Adipose tissue (tissue), 3 donors: Measurements from ENCODE around the gene PRDM5. TPM values are rescaled to one million over a fixed set of nuclear protein-coding genes. Genes with fewer than 3 reads are reported as not detected.
"Not testable (repeated sequence)": the region's sequence is repeated elsewhere in the genome, so short reads cannot be mapped to it uniquely, and the experiment has no call there.

Source experiments
- H3K27ac ChIP-seq: one replicate; pipeline ENCODE4 v1.5.1; 2013; ENCODE audit warnings: low read depth, low read length
- WGBS, 3 donors: extraction: QIAGEN DNeasy Blood & Tissue Kit; methylation state at CpG; one replicate each; pipeline ENCODE4 v1.1.7; 2013; 5-methylcytosine and 5-hydroxymethylcytosine counted together
- polyA plus RNA-seq, 3 donors: library from polyadenylated mRNA; stranded (reverse); fragments of 200-250 nt; gene quantifications; one replicate each; pipeline ENCODE4 v1.2.3, GENCODE V29; 2013
- donor health status: healthy with polysubstance abuse.
- donor health status: Bipolar disorder and iron deficiency.
- donor health status: healthy.

The PRDM5 gene
- polyA plus RNA-seq, 3 donors, result 2.0 to 5.1 (median 3.0) TPM

DNA sequence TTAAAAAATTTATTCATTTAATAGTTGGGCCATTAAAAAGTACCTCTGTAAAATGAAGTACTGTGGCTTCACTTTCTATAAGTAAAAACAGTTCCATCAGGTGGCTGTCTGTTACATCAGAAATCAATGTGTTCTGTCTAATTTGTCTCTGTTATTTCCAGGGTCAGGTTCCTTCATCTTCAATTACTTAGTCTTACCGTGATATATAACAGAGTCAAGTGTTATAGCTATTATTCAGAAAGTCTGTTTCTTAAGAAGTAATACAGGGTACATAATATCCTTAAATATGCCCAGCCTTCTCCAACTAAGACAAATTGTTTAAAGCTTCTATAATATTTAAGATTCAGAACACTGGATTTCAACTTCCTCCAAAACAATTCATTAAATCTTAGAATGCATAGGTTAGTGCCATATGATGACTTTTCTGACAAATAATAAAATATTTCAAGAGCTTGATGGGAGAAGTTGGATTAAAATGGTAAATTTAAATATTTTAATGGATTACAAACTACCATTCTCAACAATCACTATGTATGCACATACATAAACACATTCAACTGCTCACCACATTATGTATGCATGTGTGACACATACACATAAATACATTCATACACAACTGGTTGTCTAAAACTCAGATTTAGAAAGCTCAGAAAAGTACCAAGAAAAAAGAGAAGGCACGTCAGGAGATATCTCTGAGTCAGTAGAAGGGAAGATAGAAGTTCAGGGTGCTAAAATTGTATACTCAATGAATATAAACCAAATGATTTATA is 268.5 kb downstream of the PRDM5 start:
- WGBS, 3 donors, result 83 to 88% (median 86%) methylated on average over 2 of the region's 2 CpGs
- H3K27ac ChIP-seq, result no peak overlapping the region

DNA sequence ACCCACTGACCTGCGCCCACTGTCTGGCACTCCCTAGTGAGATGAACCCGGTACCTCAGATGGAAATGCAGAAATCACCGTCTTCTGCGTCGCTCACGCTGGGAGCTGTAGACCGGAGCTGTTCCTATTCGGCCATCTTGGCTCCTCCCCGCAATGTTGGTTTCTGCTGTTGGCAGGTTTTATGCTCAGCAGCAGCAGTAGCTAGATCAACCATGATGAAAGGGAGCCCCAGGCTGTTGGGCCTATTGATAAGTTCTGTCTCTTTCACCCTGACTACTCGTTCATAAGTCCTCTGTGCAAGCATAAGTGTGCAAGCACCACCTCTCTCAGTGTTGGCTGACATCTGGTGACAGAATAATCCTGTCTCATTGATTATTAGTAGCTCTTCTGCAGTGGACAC is 274.2 kb downstream of the PRDM5 start:
- WGBS, 3 donors, result 93 to 96% (median 95%) methylated on average over 5 to 8 of the region's 10 CpGs
- H3K27ac ChIP-seq, result not testable (repeated sequence)

Other genes starting within 250 kb of the PRDM5 start
- 1 to 10 TPM in 1 of 3 donors, under 1 TPM in 2; 0.34 to 2.9 (median 0.46) TPM for gene NDNF, start 149.8 kb upstream of the PRDM5 start, polyA plus RNA-seq
- 1 to 10 TPM in 1 of 3 donors, not detected in 2; 1.4 TPM for gene TNIP3, start 241.6 kb upstream of the PRDM5 start, polyA plus RNA-seq